Neutrophil (primary cell): ENCODE measurements around the gene NALCN.

Experiments used
- H3K27ac ChIP-seq: fragments of 200-600 bp; sonication (generic); 2 replicates; pipeline ENCODE4 v1.5.1; 2016; ENCODE audit warnings: mild to moderate bottlenecking, moderate library complexity
- H3K27me3 ChIP-seq: fragments of 200-600 bp; sonication (generic); 2 replicates; pipeline ENCODE4 v1.6.0; 2016; ENCODE audit warnings: mild to moderate bottlenecking
- H3K36me3 ChIP-seq: fragments of 200-600 bp; sonication (generic); 2 replicates; pipeline ENCODE4 v1.5.1; 2017
- H3K4me1 ChIP-seq, 2 experiments: fragments of 200-600 bp in 1 of 2; sonication (generic) in 1 of 2; 1 replicate in 1 of 2; 2 replicates in 1 of 2; pipeline versions ENCODE4 v1.5.1 to v1.6.1; 2013 to 2016; ENCODE audit warnings: low read depth in 1 of 2, low read length in 1 of 2, mild to moderate bottlenecking in 1 of 2, moderate library complexity in 1 of 2; ENCODE audit not compliant: control insufficient read depth in 1 of 2, insufficient read depth in 1 of 2
- H3K4me3 ChIP-seq, 2 experiments: fragments of 200-600 bp in 1 of 2; sonication (generic) in 1 of 2; 1 replicate in 1 of 2; 2 replicates in 1 of 2; pipeline ENCODE4 v1.5.1; 2013 to 2016; ENCODE audit warnings: low read depth in 1 of 2, low read length in 1 of 2, mild to moderate bottlenecking in 1 of 2, moderate library complexity in 1 of 2
- H3K9me3 ChIP-seq: fragments of 200-600 bp; sonication (generic); 2 replicates; pipeline ENCODE4 v1.5.1; 2016
- TF ChIP-seq, protein P1 (sequence below): fragments of 200-600 bp; sonication (generic); IDR thresholded peaks from 2 replicates; pipeline ENCODE4 v1.5.1; 2016; ENCODE audit warnings: antibody characterized with exemption

NALCN gene

DNA sequence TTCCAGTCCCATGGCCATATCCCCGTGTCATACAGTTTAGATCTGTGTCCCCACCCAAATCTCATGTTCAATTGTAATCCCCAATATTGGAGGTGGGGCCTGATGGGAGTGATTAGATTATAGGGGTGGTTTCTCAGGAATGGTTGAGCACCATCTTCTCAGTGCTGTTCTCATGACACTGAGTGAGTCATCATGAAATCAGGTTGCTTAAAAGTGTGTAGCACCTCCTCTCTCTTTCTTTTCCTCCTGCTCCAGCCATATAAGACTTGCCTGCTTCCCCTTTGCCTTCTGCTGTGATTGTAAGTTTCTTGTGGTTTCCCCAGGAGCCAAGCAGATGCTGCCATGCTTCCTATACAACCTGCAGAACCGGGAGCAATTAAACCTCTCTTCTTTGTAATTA, 197.8 kb downstream of the NALCN start:
- Histone ChIP-seq H3K4me1 (no peaks in the 10 kb centered on the region), H3K9me3 (no peaks in the 10 kb centered on the region), H3K4me3 (no peak overlapping the region), H3K27ac (no peak overlapping the region), H3K36me3 (no peaks in the 10 kb centered on the region), H3K27me3 (no peaks in the 10 kb centered on the region)
- TF ChIP-seq, protein P1, sequence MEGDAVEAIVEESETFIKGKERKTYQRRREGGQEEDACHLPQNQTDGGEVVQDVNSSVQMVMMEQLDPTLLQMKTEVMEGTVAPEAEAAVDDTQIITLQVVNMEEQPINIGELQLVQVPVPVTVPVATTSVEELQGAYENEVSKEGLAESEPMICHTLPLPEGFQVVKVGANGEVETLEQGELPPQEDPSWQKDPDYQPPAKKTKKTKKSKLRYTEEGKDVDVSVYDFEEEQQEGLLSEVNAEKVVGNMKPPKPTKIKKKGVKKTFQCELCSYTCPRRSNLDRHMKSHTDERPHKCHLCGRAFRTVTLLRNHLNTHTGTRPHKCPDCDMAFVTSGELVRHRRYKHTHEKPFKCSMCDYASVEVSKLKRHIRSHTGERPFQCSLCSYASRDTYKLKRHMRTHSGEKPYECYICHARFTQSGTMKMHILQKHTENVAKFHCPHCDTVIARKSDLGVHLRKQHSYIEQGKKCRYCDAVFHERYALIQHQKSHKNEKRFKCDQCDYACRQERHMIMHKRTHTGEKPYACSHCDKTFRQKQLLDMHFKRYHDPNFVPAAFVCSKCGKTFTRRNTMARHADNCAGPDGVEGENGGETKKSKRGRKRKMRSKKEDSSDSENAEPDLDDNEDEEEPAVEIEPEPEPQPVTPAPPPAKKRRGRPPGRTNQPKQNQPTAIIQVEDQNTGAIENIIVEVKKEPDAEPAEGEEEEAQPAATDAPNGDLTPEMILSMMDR = no peak

DNA sequence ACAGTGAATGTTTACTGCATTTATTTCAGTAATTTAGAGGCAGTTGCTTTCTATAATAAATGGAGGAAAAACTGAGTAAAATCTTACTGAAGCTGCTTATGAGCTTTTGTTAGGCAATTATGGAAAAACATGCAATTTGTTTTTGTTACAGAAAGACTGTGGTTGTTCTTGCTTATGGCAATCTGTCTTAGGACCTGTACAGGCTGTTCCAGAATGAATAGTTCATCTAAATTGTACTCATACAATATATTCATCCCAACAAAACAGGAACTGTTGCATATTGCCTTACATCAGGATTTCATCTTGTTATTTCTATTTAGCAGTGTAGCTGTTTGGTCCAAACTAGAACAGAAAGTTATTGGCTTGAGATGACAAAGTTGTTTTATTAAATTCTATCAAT, 199.2 kb downstream of the NALCN start:
- no peaks in the 10 kb centered on the region for H3K9me3 ChIP-seq
- TF ChIP-seq, protein P1 = no peak

GRCh38 chr13:101211261-101211660, 205.0 kb downstream of the NALCN start:
- TF ChIP-seq, protein P1 = no peak
- H3K27ac ChIP-seq = no peak overlapping the region

More for the DNA sequence above, 199.2 kb downstream of the NALCN start:
- Histone ChIP-seq H3K27me3 (no peaks in the 10 kb centered on the region), H3K4me1 (no peaks in the 10 kb centered on the region), H3K4me3 (no peak overlapping the region), H3K27ac (no peak overlapping the region), H3K36me3 (no peaks in the 10 kb centered on the region)

GRCh38 chr13:101210774-101211173, 205.5 kb downstream of the NALCN start:
- no peaks in the 10 kb centered on the region for H3K27me3 ChIP-seq
- no peak overlapping the region for H3K4me3 ChIP-seq
- TF ChIP-seq, protein P1 = no peak
- H3K4me1 ChIP-seq = no peaks in the 10 kb centered on the region
- H3K9me3 ChIP-seq = no peaks in the 10 kb centered on the region
- no peaks in the 10 kb centered on the region for H3K36me3 ChIP-seq
- H3K27ac ChIP-seq = no peak overlapping the region

More at GRCh38 chr13:101211261-101211660, 205.0 kb downstream of the NALCN start:
- no peak overlapping the region for H3K4me3 ChIP-seq
- no peaks in the 10 kb centered on the region for H3K4me1 ChIP-seq
- H3K27me3 ChIP-seq = no peaks in the 10 kb centered on the region
- no peaks in the 10 kb centered on the region for H3K9me3 ChIP-seq
- no peaks in the 10 kb centered on the region for H3K36me3 ChIP-seq

DNA sequence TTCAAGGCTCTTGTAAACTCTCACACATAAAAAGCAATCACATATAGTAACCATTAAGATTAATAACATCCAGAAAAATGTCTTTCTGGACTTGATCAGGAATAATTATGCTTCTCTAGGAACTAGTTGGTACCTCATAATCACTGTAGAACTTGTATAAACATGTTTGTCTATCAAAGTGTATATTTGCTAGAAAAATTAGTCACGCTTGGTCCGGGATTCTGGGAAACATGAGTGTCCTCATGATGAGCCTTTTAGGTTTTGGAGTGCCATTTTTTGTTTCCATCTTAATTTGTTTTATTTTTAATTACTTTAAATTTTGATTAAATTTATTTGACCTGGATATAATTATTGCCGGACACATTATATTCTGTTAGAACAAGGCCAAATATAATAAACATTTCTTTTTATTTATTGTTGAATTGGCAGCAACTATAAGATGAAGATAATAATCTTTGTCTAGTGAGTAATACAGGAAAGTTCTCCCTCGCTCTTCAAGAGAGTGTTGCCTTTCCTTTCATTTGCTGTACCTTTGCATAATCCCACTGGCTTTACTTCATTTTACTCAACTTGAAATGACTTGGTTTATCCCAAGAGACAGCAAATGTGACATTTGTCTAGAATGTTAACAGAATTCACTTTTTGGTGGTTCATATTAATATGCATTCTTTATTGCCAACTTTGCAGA, 207.0 kb downstream of the NALCN start:
- TF ChIP-seq, protein P1 = no peak

More for the DNA sequence above, 207.0 kb downstream of the NALCN start:
- Histone ChIP-seq H3K4me1 (no peaks in the 10 kb centered on the region), H3K27me3 (no peaks in the 10 kb centered on the region), H3K36me3 (no peaks in the 10 kb centered on the region), H3K27ac (no peak overlapping the region), H3K9me3 (no peaks in the 10 kb centered on the region), H3K4me3 (no peak overlapping the region)
